Lower lobe of right lung (tissue), 2 donors: Measurements from ENCODE around the gene FGF14. TPM values are rescaled to one million over a fixed set of nuclear protein-coding genes. Genes with fewer than 3 reads are reported as not detected.

ENCODE experiments used
- ATAC-seq, 2 donors: fragments of 200-7000 bp; cut with Tn5 transposase; one replicate each; pipeline ENCODE4 v1.9.1; 2020 to 2022; ENCODE audit warnings: mild to moderate bottlenecking in 2 of 2, moderate library complexity in 2 of 2
- DNase-seq: peaks from one replicate; pipeline ENCODE4 v3.0.0-alpha.2; 2020
- H3K27ac ChIP-seq: fragments of 200-600 bp; one replicate; pipeline ENCODE4 v1.8.0; 2022
- H3K27me3 ChIP-seq: fragments of 200-600 bp; one replicate; pipeline ENCODE4 v1.8.0; 2022; ENCODE audit warnings: low read depth
- H3K36me3 ChIP-seq: fragments of 200-600 bp; one replicate; pipeline ENCODE4 v1.8.0; 2022; ENCODE audit warnings: mild to moderate bottlenecking
- H3K4me1 ChIP-seq: fragments of 200-600 bp; one replicate; pipeline ENCODE4 v1.8.0; 2022
- H3K4me3 ChIP-seq: fragments of 200-600 bp; one replicate; pipeline ENCODE4 v1.8.0; 2022; ENCODE audit warnings: mild to moderate bottlenecking
- H3K9me3 ChIP-seq: fragments of 200-600 bp; one replicate; pipeline ENCODE4 v1.8.0; 2022
- CTCF ChIP-seq: fragments of 200-600 bp; IDR thresholded peaks from one replicate; pipeline ENCODE4 v1.8.0; 2022; ENCODE audit warnings: antibody characterized with exemption, mild to moderate bottlenecking
- intact Hi-C: fragments of 100-400 bp; cut with DNase I; formaldehyde crosslinking; loops from one replicate; pipeline ENCODE4 v1.11.0; 2022
- total RNA-seq: library from RNA; stranded (reverse); fragmentation: NEBNext Ultra II Directional; extraction: Animal tissue kit (Norgen Biotek cat#: 25700); gene quantifications from one replicate; pipeline ENCODE4 v1.2.1, GENCODE V29; 2021
- donor health status: DM: no; HTN: yes; CAD: no; lungs with severe emphysema.

The FGF14 gene
- total RNA-seq, 1 donor from 2014 or later: 5.0 TPM

- no peak overlapping the region for H3K4me3 ChIP-seq
- intact Hi-C loops: no loop called here
- no peaks in the 10 kb centered on the region for H3K36me3 ChIP-seq
- DNase-seq: no peak
- no peaks in the 10 kb centered on the region for H3K4me1 ChIP-seq
- no peak for TF ChIP-seq CTCF
- peaks cover 23% of the 10 kb centered on the region for H3K9me3 ChIP-seq
- H3K27me3 ChIP-seq: no peaks in the 10 kb centered on the region
- no peak for ATAC-seq
- H3K27ac ChIP-seq: no peak overlapping the region
Measured at GRCh38 chr13:102049853-102050252, 352.0 kb downstream of the FGF14 start.

GRCh38 chr13:102045731-102046130 is 356.1 kb downstream of the FGF14 start:
- no peaks in the 10 kb centered on the region for H3K27me3 ChIP-seq
- ATAC-seq: no peak
- no peak overlapping the region for H3K27ac ChIP-seq
- no peaks in the 10 kb centered on the region for H3K4me1 ChIP-seq
- intact Hi-C loops: no loop called here
- no peak for TF ChIP-seq CTCF
- H3K4me3 ChIP-seq: no peak overlapping the region
- no peaks in the 10 kb centered on the region for H3K36me3 ChIP-seq
- no peaks in the 10 kb centered on the region for H3K9me3 ChIP-seq
- no peak for DNase-seq

- Histone ChIP-seq H3K36me3 (no peaks in the 10 kb centered on the region), H3K9me3 (no peaks in the 10 kb centered on the region), H3K4me1 (no peaks in the 10 kb centered on the region), H3K4me3 (no peak overlapping the region), H3K27me3 (no peaks in the 10 kb centered on the region), H3K27ac (no peak overlapping the region)
- TF ChIP-seq CTCF: no peak
- intact Hi-C loops: no loop called here
- ATAC-seq: no peak
- no peak for DNase-seq
Measured at GRCh38 chr13:102042746-102043145, 359.1 kb downstream of the FGF14 start.

- intact Hi-C loops: no loop called here
- no peaks in the 10 kb centered on the region for H3K9me3 ChIP-seq
- no peak for TF ChIP-seq CTCF
- ATAC-seq (no peak), DNase-seq (no peak)
- no peaks in the 10 kb centered on the region for H3K27me3 ChIP-seq
- H3K36me3 ChIP-seq: no peaks in the 10 kb centered on the region
- H3K27ac ChIP-seq: no peak overlapping the region
- H3K4me1 ChIP-seq: no peaks in the 10 kb centered on the region
- no peak overlapping the region for H3K4me3 ChIP-seq
Measured at GRCh38 chr13:102041544-102041943, 360.3 kb downstream of the FGF14 start.

GRCh38 chr13:102040812-102041211 is 361.0 kb downstream of the FGF14 start:
- intact Hi-C loops: no loop called here
- Histone ChIP-seq H3K27ac (no peak overlapping the region), H3K9me3 (no peaks in the 10 kb centered on the region), H3K4me1 (no peaks in the 10 kb centered on the region), H3K27me3 (no peaks in the 10 kb centered on the region), H3K4me3 (no peak overlapping the region), H3K36me3 (no peaks in the 10 kb centered on the region)
- DNase-seq (no peak), ATAC-seq (no peak)
- TF ChIP-seq CTCF: no peak

GRCh38 chr13:102039264-102039663 is 362.6 kb downstream of the FGF14 start:
- Histone ChIP-seq H3K4me1 (no peaks in the 10 kb centered on the region), H3K27ac (no peak overlapping the region), H3K27me3 (no peaks in the 10 kb centered on the region), H3K36me3 (no peaks in the 10 kb centered on the region), H3K4me3 (no peak overlapping the region), H3K9me3 (no peaks in the 10 kb centered on the region)
- ATAC-seq: no peak
- intact Hi-C loops: no loop called here
- TF ChIP-seq CTCF: no peak
- DNase-seq: no peak
